ENCODE measurements around the gene CPE. TPM values are rescaled to one million over a fixed set of nuclear protein-coding genes. Genes with fewer than 3 reads are reported as not detected.

CPE gene
- total and polyA plus RNA-seq, 2 of the 4 experiments (the other 2 are of a cell fraction) = 3.6 to 13.5 TPM

DNA sequence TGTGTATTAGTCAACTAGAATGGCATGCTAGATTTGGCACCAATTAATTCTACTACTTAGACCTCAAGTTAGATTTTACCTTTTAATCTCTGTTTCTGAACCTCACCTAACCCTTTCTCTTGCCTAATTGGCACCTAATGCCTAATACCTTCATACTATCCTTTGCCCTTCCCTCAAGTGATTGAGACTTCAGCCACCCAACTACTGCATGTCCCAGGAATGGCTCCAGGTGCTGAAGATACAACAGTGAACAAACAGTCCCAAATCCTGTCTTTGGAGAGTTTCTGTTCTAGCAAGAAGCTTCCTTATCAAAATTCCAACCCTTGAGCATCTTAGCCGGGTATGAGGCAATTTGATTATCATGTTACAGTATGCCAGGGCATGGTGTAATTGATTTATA lies 139.9 kb downstream of the CPE start:
- H2BK15ac ChIP-seq (ENCODE audit: low read depth, low read length) = no peak overlapping the region
- no peak overlapping the region for H2BK20ac ChIP-seq (ENCODE audit: low read depth, low read length)
- H2AK9ac ChIP-seq (replicated peaks; ENCODE audit: low read depth, low read length, poor library complexity) = no peak overlapping the region
- H3K27me3 ChIP-seq (ENCODE audit: control insufficient read depth, insufficient read depth, low read length) = no peaks in the 10 kb centered on the region
- no peaks in the 10 kb centered on the region for H3K9me3 ChIP-seq (ENCODE audit: control insufficient read depth, insufficient read depth, low read length)
- H4K91ac ChIP-seq (ENCODE audit: insufficient read depth, low read depth, low read length) = no peak overlapping the region
- no TSS peak for BruUV-seq (replicated peaks)
- ATAC-seq (ENCODE audit: low read depth) (no peak), DNase-seq (no peak)
- intact Hi-C loops (cut with micrococcal nuclease) = no loop called here
- no peak overlapping the region for H3K4me2 ChIP-seq (ENCODE audit: low read depth, low read length)
- no peaks in the 10 kb centered on the region for H3K79me1 ChIP-seq (ENCODE audit: low read depth in 1 of 2, low read length in 2 of 2)
- no CpG with 5 or more reads among the region's 1 CpG for WGBS, 2 experiments (ENCODE audit: extremely low coverage in 2 of 2, insufficient read length in 1 of 2)
- no peaks in the 10 kb centered on the region for H3K4me1 ChIP-seq (ENCODE audit: control insufficient read depth, insufficient read depth, low read length)
- TF ChIP-seq MAFK (IDR thresholded peaks at IDR 0.05; ENCODE audit: low read depth, low read length) (no peak), RCOR1 (IDR thresholded peaks at IDR 0.05; ENCODE audit: insufficient replicate concordance, low read length) (no peak), RAD21 (IDR thresholded peaks at IDR 0.05; ENCODE audit: low read length) (no peak), RFX5 (IDR thresholded peaks at IDR 0.05; ENCODE audit: low read depth, low read length) (no peak), BHLHE40 (IDR thresholded peaks at IDR 0.05; ENCODE audit: low read depth, low read length) (no peak), POLR2A (IDR thresholded peaks at IDR 0.05; ENCODE audit: low read depth, low read length) (no peak), MXI1 (IDR thresholded peaks at IDR 0.05; ENCODE audit: borderline replicate concordance, low read depth, low read length) (no peak), SMC3 (IDR thresholded peaks at IDR 0.05; ENCODE audit: low read depth, low read length) (no peak), NFE2L2 (IDR thresholded peaks at IDR 0.05; ENCODE audit: low read depth, low read length) (no peak), CEBPB (IDR thresholded peaks at IDR 0.05; ENCODE audit: low read depth, low read length) (no peak), MAZ (IDR thresholded peaks at IDR 0.05; ENCODE audit: borderline replicate concordance, low read depth, low read length) (no peak), FOS (IDR thresholded peaks at IDR 0.05; ENCODE audit: low read depth, low read length) (no peak), CHD1 (IDR thresholded peaks at IDR 0.05; ENCODE audit: low read depth, low read length) (no peak)
- TF ChIP-seq, protein P1, sequence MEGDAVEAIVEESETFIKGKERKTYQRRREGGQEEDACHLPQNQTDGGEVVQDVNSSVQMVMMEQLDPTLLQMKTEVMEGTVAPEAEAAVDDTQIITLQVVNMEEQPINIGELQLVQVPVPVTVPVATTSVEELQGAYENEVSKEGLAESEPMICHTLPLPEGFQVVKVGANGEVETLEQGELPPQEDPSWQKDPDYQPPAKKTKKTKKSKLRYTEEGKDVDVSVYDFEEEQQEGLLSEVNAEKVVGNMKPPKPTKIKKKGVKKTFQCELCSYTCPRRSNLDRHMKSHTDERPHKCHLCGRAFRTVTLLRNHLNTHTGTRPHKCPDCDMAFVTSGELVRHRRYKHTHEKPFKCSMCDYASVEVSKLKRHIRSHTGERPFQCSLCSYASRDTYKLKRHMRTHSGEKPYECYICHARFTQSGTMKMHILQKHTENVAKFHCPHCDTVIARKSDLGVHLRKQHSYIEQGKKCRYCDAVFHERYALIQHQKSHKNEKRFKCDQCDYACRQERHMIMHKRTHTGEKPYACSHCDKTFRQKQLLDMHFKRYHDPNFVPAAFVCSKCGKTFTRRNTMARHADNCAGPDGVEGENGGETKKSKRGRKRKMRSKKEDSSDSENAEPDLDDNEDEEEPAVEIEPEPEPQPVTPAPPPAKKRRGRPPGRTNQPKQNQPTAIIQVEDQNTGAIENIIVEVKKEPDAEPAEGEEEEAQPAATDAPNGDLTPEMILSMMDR (conservative IDR thresholded peaks at IDR 0.05; ENCODE audit: low read depth, low read length) = no peak
- TF ChIP-seq, protein P2, sequence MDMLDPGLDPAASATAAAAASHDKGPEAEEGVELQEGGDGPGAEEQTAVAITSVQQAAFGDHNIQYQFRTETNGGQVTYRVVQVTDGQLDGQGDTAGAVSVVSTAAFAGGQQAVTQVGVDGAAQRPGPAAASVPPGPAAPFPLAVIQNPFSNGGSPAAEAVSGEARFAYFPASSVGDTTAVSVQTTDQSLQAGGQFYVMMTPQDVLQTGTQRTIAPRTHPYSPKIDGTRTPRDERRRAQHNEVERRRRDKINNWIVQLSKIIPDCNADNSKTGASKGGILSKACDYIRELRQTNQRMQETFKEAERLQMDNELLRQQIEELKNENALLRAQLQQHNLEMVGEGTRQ (IDR thresholded peaks at IDR 0.05; ENCODE audit: low read depth, low read length) = no peak
- TF ChIP-seq, protein P3, sequence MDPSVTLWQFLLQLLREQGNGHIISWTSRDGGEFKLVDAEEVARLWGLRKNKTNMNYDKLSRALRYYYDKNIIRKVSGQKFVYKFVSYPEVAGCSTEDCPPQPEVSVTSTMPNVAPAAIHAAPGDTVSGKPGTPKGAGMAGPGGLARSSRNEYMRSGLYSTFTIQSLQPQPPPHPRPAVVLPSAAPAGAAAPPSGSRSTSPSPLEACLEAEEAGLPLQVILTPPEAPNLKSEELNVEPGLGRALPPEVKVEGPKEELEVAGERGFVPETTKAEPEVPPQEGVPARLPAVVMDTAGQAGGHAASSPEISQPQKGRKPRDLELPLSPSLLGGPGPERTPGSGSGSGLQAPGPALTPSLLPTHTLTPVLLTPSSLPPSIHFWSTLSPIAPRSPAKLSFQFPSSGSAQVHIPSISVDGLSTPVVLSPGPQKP (IDR thresholded peaks at IDR 0.05; ENCODE audit: borderline replicate concordance, low read depth, low read length) = no peak
- H2BK120ac ChIP-seq (ENCODE audit: low read depth, low read length) = no peak overlapping the region
- no peak overlapping the region for H2AFZ ChIP-seq (replicated peaks; ENCODE audit: low read length, poor library complexity)
- H3K27ac ChIP-seq (ENCODE audit: insufficient read depth, low read length) = no peak overlapping the region
- no peak overlapping the region for H3K23ac ChIP-seq (ENCODE audit: low read depth, low read length)
- POLR2A ChIA-PET (ENCODE audit: unreplicated experiment) = no interaction called here
- no peak overlapping the region for H3K4ac ChIP-seq (ENCODE audit: low read depth, low read length)
- CTCF ChIA-PET = no interaction called here
- H3K4me3 ChIP-seq (ENCODE audit: insufficient read depth, low read depth, low read length) = no peak overlapping the region
- no peaks in the 10 kb centered on the region for H3K36me3 ChIP-seq (ENCODE audit: control insufficient read depth, insufficient read depth, low read length)
- no peak overlapping the region for H3K18ac ChIP-seq (ENCODE audit: low read depth, low read length)
- H3K9me1 ChIP-seq (ENCODE audit: insufficient read depth, low read length) = no peaks in the 10 kb centered on the region
- in situ Hi-C loops (cut with MboI; ENCODE audit: low sequenced_read_pairs) = no loop called here
- no peak overlapping the region for H3K14ac ChIP-seq (replicated peaks; ENCODE audit: low read depth, low read length)
- no peak overlapping the region for H2AK5ac ChIP-seq (ENCODE audit: low read depth, low read length)
- no peak overlapping the region for H3K56ac ChIP-seq (ENCODE audit: extremely low read depth, insufficient read depth, low read length)
- no peak overlapping the region for H4K8ac ChIP-seq (ENCODE audit: low read depth in 2 of 2, low read length in 2 of 2)
- no peak overlapping the region for H3K9ac ChIP-seq (ENCODE audit: low read depth, low read length)
- H4K5ac ChIP-seq (ENCODE audit: low read depth, low read length) = no peak overlapping the region
- H2BK5ac ChIP-seq (ENCODE audit: low read depth, low read length, poor library complexity, severe bottlenecking) = no peak overlapping the region
- H4K20me1 ChIP-seq (ENCODE audit: insufficient read depth, low read length) = no peaks in the 10 kb centered on the region
- dilution Hi-C loops (cut with HindIII; ENCODE audit: low sequenced_read_pairs, unreplicated experiment) = no loop called here
